MM.1S (cell line): ENCODE measurements around the gene FMO3.

Source experiments
- EZH2 ChIP-seq: fragments of 300-600 bp; sonication (generic); optimal IDR thresholded peaks from 2 replicates; pipeline ENCODE3; 2017; ENCODE audit warnings: low read depth, mild to moderate bottlenecking, antibody characterized with exemption, low read length, mixed read lengths
- EZH2phosphoT487 ChIP-seq: fragments of 300-600 bp; sonication (generic); IDR thresholded peaks from 2 replicates; pipeline ENCODE4 v1.6.1; 2018; ENCODE audit warnings: antibody characterized with exemption, low read length
- TF ChIP-seq, protein P1 (sequence below): fragments of 300-600 bp; sonication (generic); IDR thresholded peaks from 2 replicates; pipeline ENCODE4 v1.5.1; 2016; ENCODE audit warnings: antibody characterized with exemption, low read length, mixed read lengths

DNA sequence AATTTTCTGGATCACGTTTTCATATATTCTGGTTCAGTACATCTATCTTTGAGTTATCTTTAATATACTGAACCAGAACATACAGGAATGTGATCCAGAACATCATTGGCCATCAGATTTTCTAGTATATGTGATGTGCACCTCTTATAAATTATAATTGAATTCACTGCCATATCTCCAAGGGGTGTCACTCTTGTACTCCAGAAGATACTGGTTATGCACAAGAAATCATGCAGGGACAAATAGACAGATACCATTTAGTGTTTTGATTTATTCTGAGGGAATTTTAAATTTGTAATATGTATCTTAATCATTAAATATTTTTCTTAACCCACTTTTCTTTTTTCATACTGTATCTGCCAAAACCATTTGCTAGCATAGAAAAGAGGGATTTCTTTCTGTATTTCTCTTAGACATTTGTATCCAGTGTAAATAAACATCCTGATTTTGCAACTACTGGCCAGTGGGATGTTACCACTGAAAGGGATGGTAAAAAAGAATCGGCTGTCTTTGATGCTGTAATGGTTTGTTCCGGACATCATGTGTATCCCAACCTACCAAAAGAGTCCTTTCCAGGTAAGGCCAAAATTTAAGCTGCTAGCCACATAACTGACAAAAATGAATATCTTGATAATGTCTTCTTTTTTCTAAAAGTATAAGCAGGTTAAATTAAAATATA lies 16.7 kb downstream of the FMO3 start:
- TF ChIP-seq, protein P1, sequence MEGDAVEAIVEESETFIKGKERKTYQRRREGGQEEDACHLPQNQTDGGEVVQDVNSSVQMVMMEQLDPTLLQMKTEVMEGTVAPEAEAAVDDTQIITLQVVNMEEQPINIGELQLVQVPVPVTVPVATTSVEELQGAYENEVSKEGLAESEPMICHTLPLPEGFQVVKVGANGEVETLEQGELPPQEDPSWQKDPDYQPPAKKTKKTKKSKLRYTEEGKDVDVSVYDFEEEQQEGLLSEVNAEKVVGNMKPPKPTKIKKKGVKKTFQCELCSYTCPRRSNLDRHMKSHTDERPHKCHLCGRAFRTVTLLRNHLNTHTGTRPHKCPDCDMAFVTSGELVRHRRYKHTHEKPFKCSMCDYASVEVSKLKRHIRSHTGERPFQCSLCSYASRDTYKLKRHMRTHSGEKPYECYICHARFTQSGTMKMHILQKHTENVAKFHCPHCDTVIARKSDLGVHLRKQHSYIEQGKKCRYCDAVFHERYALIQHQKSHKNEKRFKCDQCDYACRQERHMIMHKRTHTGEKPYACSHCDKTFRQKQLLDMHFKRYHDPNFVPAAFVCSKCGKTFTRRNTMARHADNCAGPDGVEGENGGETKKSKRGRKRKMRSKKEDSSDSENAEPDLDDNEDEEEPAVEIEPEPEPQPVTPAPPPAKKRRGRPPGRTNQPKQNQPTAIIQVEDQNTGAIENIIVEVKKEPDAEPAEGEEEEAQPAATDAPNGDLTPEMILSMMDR = no peak
- no peak for TF ChIP-seq EZH2phosphoT487
- no peak for TF ChIP-seq EZH2
